Measurements from ENCODE around the gene FUBP3.
"Not testable (repeated sequence)": the region's sequence is repeated elsewhere in the genome, so short reads cannot be mapped to it uniquely, and the experiment has no call there.

The FUBP3 gene

DNA sequence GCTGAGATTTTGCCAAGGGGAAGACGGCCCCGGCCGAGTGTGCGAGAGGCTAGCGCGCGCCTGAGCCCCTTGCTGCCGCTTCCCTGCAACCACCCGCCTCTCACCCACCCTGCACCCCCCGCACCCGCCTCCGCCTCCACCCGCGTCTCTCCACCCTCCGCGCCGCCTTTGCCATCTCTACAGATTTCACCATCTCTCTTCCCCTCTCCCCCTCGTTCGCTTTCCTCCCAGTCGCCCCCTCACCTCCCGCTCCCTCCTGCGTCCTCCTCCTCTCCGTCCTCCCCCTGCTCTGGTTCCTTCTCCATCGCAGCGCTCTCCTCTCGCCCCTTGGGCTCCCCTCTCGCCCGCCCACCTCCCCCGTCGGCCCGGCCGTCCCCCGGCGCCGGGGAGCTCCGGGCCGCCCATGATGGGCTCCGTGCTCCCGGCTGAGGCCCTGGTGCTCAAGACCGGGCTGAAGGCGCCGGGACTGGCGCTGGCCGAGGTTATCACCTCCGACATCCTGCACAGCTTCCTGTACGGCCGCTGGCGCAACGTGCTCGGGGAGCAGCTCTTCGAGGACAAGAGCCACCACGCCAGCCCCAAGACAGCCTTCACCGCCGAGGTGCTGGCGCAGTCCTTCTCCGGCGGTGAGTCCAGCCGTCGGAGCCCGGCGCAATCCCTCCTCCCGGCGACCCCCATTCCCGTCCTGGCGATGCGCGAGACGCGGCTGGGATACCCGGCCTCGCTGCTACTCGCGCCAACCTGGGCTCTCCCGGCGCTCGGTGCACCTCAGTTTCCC is 85.1 kb downstream of the FUBP3 start, which contains the start of gene PRDM12:
PRDM12 (plus strand) TSS at position 344 of the 778 bp plus-strand sequence; CDS start at position 404, 60 bp downstream.
- DNase-seq: no peak

DNA sequence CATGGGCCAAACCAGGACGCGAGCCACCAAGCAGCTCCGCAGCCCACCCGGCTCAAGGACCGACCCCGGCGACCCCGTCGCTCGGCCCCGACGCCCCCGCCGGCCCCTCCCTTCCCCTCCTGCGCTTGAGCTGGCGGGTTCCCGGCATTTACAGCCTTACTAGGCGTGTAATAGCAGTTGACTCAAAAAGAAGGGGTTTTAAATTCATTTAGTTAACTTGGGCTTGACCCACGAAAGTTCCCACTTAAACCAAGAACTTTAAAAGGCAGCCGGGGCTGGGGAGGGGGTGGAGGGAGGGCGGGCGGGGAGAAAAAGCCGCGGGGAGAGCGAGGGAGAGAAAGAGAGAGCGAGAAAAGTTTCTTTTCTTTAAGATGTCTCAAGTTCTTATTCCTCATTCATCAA is 85.7 kb downstream of the FUBP3 start:
- DNase-seq: no peak

DNA sequence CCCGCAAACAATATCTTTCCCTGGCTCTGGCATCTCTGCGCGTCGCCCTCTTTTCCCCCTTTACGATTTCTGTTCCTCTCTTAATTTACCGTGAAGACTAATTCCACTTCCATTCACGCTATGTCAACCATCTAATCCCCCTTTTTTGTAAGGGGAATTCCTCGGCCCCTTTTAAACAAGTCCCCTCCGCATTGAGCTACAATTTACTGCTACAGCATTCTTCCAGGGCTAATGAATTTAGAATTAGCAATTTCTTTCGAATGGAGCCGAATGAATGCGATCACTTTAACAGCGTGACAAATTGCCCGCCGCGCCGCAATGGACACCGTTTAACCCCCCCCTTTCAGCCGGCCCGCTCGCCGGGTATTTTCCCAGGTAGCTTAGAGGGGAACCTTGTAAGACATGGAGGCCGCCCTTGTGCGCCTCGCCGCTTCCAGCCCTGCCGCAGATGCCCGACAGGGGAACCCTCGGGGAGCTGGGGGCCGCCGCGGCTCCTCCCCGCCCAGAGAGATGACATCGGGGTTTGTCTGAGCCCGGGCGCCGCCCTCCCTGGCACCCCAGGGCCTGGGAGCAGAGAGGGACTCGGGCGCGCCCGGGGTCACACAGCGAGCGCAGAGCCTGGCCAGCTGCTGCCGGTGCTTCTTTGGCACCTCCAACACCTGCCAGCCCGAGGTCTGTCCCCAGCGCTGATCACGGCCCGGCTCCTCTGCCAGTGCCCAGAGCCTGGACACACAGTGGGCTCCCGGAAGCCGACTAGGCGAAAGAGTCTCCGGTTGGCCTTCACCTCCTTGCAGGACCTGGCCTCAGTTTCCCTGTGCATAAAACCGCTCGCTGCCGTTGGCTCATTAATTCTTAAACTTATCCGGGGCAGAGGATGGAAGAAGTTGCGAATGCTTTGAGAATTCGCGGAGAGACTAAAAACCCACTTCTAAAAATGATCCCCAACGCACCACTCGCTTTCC is 86.3 kb downstream of the FUBP3 start:
- DNase-seq: no peak

DNA sequence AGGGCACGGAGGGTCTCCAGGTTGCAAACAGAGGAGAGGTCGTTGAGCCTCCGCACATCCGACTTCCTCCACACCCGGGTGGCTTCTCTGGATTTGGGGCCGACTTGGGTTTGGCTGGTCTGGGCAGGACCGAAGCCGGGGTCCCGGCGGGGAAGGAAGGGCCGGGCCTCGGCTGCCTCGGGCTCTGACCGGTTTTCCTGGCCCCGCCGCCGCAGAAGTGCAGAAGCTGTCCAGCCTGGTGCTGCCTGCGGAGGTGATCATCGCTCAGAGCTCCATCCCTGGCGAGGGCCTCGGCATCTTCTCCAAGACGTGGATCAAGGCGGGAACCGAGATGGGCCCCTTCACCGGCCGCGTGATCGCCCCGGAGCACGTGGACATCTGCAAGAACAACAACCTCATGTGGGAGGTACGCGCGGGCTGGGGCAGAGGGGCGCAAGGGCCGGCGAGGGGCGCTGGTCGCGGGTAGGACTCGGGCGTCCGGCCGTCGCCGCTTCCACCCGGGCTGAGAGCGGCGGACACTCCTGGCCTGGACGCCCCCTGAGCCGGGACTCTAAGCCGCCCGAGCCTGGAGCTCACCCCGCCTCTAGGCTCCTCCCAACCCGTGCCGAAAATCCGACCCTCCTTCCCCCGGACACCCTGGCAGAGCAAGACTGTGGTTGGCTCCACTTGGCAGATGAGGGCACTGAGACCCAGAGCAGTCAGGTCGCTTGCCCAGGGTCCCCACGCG is 87.2 kb downstream of the FUBP3 start:
- no peak for DNase-seq

DNA sequence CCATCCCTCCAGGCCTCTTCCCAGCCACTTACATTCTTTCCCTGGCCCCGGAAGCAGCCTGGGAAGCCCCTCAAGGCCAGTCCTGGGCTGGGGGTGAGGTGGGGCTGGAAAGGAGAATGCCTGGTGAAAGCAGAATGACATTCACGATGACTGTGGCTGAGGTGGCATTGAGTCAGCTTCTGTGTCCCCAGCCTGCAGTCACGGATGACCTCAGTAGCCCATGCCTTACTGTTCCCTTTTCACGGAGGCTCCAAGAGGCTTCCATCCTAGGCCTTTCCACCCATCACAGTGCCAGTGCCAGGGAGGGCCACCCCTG is 87.7 kb downstream of the FUBP3 start:
- no peak for DNase-seq

DNA sequence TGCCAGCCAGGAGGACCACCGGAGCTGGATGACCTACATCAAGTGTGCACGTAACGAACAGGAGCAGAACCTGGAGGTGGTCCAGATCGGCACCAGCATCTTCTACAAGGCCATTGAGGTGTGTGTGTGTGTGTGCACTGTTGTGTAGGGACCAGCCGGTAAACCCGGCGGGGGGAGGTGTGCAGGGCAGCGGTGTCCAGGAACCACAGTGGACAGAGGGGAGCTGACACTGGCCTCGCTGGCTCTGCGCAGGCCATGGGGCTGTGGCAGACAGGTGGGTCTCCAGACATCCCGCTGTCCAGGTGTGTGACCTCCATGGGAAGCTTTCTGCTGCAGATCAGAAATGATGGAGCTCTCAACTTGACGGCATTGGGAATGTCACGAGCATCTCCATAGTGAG is 88.8 kb downstream of the FUBP3 start:
- DNase-seq: no peak

DNA sequence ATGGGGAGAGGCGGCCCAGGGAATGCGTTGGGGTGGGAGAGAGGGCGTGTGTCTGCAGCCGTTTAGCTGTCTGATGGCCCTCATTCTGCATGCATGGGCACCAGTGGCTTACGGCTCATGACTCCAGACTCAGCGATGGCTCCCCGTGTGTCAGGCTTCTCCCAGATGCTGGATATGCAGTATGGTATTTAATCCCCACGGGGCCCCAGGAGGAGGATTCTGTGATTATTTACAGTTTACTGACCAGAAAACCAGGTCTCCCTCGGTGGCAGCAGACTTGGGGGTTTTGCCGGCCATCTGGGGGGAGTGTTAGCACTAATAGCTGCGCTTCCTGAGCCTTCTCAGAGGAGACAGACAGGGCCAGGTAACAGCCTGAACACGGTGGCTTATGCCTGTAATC is 89.3 kb downstream of the FUBP3 start:
- DNase-seq: no peak

DNA sequence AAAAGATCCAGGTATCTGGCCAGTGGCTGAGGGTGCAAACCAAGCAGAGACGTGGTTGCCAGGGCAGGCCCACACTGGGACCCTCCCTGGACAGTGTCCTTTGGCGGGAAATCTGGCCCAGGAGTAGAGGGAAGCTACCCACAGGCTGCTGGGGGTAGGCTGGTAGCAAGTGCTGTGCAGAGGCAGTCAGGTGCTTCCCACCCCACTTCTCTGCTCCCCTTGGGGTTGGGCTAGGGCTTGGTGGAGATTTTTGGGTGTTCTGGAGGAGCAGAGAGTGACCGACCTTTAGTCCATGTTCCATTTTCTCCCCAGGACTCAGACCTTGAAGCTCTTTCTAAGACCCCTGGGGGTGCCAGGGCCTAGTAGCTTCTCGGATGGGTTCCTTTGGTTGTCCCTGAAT is 90.6 kb downstream of the FUBP3 start:
- no peak for DNase-seq

DNA sequence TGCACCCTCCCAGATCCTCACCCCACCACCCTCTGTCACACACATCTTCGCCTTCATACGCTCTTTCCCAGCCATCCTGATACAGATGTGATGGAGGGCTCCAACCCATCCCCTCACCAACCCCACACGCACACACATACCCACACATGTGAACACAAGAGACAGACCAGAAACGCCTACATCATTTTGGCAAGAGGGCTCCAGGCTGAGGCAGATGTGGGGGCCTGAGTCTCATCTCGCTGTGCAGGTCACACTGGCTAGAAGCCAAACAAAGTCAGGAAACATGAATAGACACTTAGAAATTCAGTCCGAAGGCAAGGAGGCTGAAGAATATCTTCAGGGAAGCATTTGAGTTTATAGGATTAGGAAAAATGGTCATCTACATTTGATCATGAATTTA is 91.3 kb downstream of the FUBP3 start:
- no peak for DNase-seq

DNA sequence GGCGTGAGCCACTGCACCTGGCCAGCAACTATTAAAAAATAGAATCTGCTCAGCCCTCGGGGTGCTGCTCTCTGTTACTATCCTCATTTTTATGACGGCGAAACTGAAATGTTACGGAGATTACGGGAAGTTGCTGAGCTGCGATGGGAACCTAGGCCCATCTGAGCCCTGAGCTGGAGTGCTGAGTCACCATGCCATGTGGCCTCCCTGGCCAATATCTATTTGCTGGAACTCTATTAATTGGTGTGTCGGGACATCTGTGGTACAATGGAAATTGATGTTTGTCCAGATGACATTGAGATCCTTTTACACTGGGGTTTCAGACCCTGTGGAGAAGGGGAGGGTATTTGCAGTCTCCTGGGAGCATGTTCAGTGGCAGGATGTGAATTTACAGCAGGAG is 93.1 kb downstream of the FUBP3 start:
- DNase-seq: no peak

DNA sequence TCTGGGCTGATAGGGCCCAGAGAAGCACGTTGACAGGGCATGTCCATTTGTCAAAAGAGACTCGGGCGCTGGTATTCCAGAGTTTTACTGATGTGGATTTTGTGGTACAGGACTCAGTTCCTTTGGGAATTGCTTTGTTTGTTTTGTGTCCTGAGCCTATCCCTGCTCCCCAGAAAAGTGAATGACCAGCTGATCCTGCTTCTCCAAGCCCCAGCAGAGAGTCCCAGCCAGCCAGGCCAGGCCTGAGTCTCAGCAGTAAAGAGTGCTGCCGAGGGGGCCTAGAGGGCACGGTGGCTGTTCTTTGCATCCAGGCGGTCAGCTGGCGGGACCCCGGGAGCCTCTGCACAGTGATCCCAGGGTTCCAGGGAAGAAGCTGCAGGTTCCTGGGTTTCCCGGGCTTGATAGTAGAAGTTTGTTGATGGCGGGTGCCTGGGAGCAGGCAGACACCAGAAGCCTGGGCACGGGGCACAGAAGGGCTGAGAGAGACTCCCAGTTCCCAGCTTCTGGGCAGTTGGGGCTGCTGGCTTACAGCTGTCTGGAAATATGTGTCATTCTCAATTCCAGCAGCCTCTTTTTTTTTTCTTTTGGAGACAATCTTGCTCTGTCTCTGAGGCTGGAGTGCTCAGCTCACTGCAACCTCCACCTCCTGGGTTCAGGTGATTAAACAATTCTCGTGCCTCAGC is 93.7 kb downstream of the FUBP3 start:
- no peak for DNase-seq

DNA sequence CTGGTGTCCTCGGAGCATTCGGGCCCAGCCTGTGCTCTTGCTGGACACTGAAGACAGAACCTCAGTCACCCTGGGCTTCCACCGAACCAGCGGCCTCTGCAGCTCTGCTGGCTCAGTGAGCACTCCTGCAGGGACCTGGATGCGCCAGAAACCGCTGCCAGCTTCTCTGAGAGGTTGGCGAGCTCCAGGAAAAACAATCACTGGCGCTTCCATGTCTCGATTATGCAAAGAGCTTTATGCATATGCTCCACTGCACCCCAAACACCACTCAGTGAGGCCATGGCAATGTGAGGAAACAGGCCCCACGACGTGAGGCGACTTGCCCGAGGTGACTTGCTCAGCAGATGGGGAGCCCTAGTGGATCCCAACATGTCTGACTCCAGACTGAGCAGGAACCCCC is 96.0 kb downstream of the FUBP3 start:
- no peak for DNase-seq

DNA sequence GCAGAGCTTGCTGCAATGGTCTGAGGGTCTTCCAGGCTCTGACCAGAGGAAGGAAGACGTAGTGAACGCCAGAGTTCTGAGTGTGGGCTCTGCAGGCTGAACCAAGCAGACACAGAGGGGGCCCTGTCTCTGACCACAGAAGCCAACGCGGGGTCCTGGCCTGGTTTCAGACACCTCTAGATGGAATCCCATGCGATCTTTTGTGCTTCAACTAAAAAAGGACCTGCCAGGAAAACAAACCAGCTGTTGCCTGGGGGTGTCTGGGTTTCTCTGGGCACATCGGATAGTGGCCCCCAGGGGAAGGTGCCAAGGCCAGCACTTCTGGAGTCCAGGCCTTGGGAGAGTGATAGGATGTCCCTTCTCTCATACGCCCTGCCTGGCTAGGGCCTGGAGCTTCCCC is 97.9 kb downstream of the FUBP3 start:
- DNase-seq: no peak

DNA sequence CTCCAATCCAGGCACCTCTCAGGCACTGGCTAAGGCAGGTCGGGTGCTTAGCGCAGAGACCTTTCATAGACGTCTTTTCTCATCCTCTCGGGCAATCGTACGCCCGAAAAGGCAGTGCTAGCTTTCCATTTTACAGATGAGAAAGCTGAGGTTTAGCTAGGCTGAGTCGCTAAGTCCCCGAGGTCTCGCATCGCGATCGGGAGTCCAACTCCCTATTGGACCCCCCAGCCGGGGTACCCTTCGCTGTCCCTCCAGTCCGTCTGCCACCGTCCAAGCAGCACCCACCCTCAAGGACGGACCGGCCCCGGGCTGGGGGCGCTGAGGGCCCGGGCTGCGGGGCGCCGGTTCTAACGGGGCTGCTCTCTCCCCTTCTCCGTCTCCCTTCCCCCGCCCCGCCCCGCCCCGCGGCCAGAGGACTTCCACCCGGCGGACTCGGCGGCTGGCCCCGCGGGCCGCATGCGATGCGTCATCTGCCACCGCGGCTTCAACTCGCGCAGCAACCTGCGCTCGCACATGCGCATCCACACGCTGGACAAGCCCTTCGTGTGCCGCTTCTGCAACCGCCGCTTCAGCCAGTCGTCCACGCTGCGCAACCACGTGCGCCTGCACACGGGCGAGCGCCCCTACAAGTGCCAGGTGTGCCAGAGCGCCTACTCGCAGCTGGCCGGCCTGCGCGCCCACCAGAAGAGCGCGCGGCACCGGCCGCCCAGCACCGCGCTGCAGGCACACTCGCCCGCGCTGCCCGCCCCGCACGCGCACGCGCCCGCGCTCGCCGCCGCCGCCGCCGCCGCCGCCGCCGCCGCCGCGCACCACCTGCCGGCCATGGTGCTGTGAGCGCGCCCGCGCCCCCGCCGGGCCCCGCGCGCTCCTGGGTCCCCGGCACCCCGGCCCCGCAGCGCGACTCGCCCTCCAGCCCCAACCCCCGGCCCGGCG is 101.7 kb downstream of the FUBP3 start:
- DNase-seq: peak; percentile 94

DNA sequence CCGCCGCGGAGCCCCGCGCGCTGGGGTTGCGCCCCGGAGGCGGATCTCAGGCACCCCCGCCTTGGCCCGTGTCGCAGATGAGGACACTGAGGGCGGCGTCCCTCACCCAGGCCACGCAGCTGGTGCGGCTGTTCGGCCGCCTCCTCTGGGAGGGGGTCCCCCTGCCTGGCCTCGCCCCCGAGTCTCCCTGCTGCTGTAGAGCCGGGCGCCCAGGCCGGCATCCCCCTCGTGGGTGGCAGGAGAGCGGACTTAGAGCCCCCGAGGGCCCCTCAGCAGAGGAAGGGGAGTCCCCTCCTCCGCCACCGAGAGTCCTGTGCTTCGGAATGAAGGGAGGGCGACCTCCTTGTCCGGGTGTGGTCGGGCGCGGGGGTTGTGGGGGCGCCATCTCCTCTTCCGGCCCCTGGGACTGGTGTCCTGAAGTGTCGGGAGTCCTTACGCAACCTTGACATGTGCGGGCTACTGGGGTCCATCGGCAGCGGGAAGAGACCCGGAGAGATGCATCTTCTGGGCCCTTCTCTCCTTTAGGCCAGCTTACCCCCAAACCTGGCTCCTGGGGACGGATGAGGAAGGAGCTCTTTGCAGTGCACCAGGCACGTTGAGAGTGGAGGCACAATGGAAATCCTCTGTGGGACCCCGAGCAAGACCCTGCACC is 102.5 kb downstream of the FUBP3 start:
- no peak for DNase-seq

DNA sequence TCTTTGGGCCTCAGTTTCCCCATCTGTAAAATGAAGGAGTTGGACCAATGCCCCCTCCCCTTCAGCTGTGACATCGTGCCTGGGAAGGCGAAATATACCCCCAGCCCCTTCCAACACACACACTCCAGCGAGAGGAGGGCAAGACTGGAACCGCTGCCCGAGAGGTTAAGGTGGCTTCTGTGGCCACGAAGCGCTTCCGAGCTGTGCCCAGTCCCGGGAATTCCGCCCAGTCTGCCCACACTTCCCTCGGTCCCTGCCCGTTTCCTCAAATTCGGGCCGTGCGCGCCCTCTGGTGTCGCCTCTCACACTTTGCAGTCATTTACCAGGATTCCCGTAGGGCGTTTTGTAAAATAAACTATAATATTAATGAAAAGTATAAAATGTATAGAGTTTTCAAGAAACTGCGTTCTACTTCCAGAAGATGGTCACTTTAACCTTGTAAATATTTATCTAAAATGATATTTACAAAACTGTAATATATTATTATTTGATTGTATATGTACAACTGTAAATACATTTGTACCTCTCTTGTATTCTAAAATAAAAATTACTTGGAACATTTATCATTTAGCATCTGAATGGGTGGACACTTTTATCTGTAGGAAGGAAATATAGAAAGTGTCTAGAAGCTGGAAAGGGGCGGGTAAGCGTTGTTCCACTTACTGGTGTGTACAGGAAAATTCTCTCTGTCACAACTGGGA is 103.2 kb downstream of the FUBP3 start:
- peak; percentile 79 for DNase-seq

DNA sequence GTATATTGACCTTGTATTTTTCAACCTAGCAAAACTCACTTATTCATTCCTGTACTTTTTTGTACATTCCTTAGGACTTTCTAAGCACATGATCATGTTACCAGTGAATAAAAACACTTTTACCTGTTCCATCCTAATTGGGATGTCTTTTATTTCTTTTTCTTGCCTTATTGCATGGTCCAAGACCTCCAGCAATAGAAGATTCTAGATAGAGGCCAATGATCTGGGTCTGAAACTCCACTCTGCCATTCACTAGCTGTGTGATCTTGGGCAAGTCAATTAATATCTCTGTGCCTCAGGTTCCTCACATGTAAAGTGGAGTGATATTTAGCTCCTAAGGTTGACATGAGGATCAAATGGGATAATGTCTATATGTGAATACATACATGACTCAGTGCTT is 105.7 kb downstream of the FUBP3 start:
- no peak for DNase-seq

DNA sequence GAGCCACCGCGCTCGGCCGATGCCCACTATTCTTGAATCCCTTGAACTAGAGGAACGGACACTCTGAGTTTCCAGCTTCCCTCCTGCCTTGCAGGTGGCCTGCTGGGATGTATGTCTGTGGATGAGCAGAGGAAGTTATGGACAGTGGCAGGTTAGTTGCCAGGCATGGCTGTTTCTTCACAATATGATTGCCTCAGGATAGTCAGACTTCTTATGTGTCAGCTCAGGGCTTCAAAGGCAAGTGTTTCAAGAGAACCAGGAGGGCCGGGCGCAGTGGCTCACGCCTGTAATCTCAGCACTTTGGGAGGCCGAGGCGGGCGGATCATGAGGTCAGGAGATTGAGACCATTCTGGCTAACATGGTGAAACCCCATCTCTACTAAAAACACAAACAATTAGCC is 106.6 kb downstream of the FUBP3 start:
- not testable (repeated sequence) for DNase-seq

DNA sequence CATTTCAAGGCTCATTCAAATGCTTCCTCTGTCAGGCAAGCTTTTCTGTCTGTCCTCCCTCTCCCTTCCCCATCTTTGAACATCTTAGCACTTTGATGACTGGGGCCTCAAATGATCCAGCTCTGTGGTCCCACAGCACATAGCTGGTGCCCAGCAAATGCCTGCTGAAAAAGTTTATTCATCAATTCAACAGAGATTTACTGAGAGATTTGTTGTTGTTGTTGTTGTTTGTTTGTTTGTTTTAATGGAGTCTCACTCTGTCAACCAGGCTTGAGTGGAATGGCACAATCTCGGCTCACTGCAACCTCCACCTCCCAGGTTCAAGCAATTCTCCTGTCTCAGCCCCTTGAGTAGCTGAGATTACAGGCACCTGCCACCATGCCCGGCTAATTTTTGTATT is 108.2 kb downstream of the FUBP3 start:
- no peak for DNase-seq
